ENCODE data around the gene CHIT1.

- TF ChIP-seq ZEB2 (IDR thresholded peaks at IDR 0.05): no peak
- TF ChIP-seq CTCF (IDR thresholded peaks at IDR 0.05 in 2 of 3, conservative IDR thresholded peaks at IDR 0.05 in 1 of 3; ENCODE audit: insufficient read depth in 2 of 3, low read depth in 1 of 3, low read length in 3 of 3): no peak
Observed at GRCh38 chr1:203219934-203220333, 9.5 kb downstream of the CHIT1 start.
